ENCODE measurements around the gene KCNA5.

KCNA5 gene

GRCh38 chr12:5017638-5018348 is 25.9 kb upstream of the KCNA5 start:
- TF ChIP-seq GATA2 (IDR thresholded peaks at IDR 0.05; ENCODE audit: low read depth, low read length), result no peak
- no peak for TF ChIP-seq GATA3 (IDR thresholded peaks at IDR 0.05; ENCODE audit: low read depth, low read length)

- no peak for TF ChIP-seq GATA2 (IDR thresholded peaks at IDR 0.05; ENCODE audit: low read depth, low read length)
These were observed 25.0 kb upstream of the KCNA5 start for GRCh38 chr12:5018677-5019076.

GRCh38 chr12:5022025-5022424 is 21.7 kb upstream of the KCNA5 start:
- TF ChIP-seq GATA3 (IDR thresholded peaks at IDR 0.05; ENCODE audit: low read depth, low read length) (no peak), GATA2 (IDR thresholded peaks at IDR 0.05; ENCODE audit: low read depth, low read length) (no peak)

- TF ChIP-seq GATA3 (IDR thresholded peaks at IDR 0.05; ENCODE audit: low read depth, low read length) (no peak), GATA2 (IDR thresholded peaks at IDR 0.05; ENCODE audit: low read depth, low read length) (no peak)
These were observed 21.1 kb upstream of the KCNA5 start for GRCh38 chr12:5022465-5023061.

GRCh38 chr12:5023842-5024241 is 19.8 kb upstream of the KCNA5 start:
- TF ChIP-seq GATA3 (IDR thresholded peaks at IDR 0.05; ENCODE audit: low read depth, low read length) (no peak), GATA2 (IDR thresholded peaks at IDR 0.05; ENCODE audit: low read depth, low read length) (no peak)

- TF ChIP-seq GATA2 (IDR thresholded peaks at IDR 0.05; ENCODE audit: low read depth, low read length) (no peak), GATA3 (IDR thresholded peaks at IDR 0.05; ENCODE audit: low read depth, low read length) (no peak)
These were observed 17.2 kb upstream of the KCNA5 start for GRCh38 chr12:5026342-5026938.

GRCh38 chr12:5027046-5027821 is 16.4 kb upstream of the KCNA5 start:
- TF ChIP-seq GATA2 (IDR thresholded peaks at IDR 0.05; ENCODE audit: low read depth, low read length) (no peak), GATA3 (IDR thresholded peaks at IDR 0.05; ENCODE audit: low read depth, low read length) (no peak)

- TF ChIP-seq GATA2 (IDR thresholded peaks at IDR 0.05; ENCODE audit: low read depth, low read length) (no peak), GATA3 (IDR thresholded peaks at IDR 0.05; ENCODE audit: low read depth, low read length) (no peak)
These were observed 13.6 kb upstream of the KCNA5 start for GRCh38 chr12:5030066-5030465.

GRCh38 chr12:5031242-5031641 is 12.4 kb upstream of the KCNA5 start:
- no peak for TF ChIP-seq GATA2 (IDR thresholded peaks at IDR 0.05; ENCODE audit: low read depth, low read length)
- no peak for TF ChIP-seq GATA3 (IDR thresholded peaks at IDR 0.05; ENCODE audit: low read depth, low read length)

- TF ChIP-seq GATA3 (IDR thresholded peaks at IDR 0.05; ENCODE audit: low read depth, low read length) (no peak), GATA2 (IDR thresholded peaks at IDR 0.05; ENCODE audit: low read depth, low read length) (no peak)
These were observed 11.7 kb upstream of the KCNA5 start for GRCh38 chr12:5031958-5032357.

GRCh38 chr12:5032821-5033220 is 10.9 kb upstream of the KCNA5 start:
- no peak for TF ChIP-seq GATA2 (IDR thresholded peaks at IDR 0.05; ENCODE audit: low read depth, low read length)
- no peak for TF ChIP-seq GATA3 (IDR thresholded peaks at IDR 0.05; ENCODE audit: low read depth, low read length)

GRCh38 chr12:5033883-5034282 is 9.8 kb upstream of the KCNA5 start:
- TF ChIP-seq GATA2 (IDR thresholded peaks at IDR 0.05; ENCODE audit: low read depth, low read length) (no peak), GATA3 (IDR thresholded peaks at IDR 0.05; ENCODE audit: low read depth, low read length) (no peak)

- no peak for TF ChIP-seq GATA2 (IDR thresholded peaks at IDR 0.05; ENCODE audit: low read depth, low read length)
- TF ChIP-seq GATA3 (IDR thresholded peaks at IDR 0.05; ENCODE audit: low read depth, low read length), result no peak
These were observed 9.1 kb upstream of the KCNA5 start for GRCh38 chr12:5034603-5035002.

GRCh38 chr12:5035618-5036017 is 8.1 kb upstream of the KCNA5 start:
- TF ChIP-seq GATA3 (IDR thresholded peaks at IDR 0.05; ENCODE audit: low read depth, low read length) (no peak), GATA2 (IDR thresholded peaks at IDR 0.05; ENCODE audit: low read depth, low read length) (no peak)
